Stimulated activated CD4-positive, alpha-beta T cell treated with anti-CD3 and anti-CD28 coated beads, TNF-alpha, amount 100 ng/mL, for 24 hours (primary cell): ENCODE data around the gene LAMA2.
"Not testable (repeated sequence)": the region's sequence is repeated elsewhere in the genome, so short reads cannot be mapped to it uniquely, and the experiment has no call there.

Source experiments
- DNase-seq, 3 experiments: peaks; one replicate each; pipeline ENCODE4 v3.0.0-alpha.2; 2020; ENCODE audit warnings: low read depth in 3 of 3

Gene LAMA2

DNA sequence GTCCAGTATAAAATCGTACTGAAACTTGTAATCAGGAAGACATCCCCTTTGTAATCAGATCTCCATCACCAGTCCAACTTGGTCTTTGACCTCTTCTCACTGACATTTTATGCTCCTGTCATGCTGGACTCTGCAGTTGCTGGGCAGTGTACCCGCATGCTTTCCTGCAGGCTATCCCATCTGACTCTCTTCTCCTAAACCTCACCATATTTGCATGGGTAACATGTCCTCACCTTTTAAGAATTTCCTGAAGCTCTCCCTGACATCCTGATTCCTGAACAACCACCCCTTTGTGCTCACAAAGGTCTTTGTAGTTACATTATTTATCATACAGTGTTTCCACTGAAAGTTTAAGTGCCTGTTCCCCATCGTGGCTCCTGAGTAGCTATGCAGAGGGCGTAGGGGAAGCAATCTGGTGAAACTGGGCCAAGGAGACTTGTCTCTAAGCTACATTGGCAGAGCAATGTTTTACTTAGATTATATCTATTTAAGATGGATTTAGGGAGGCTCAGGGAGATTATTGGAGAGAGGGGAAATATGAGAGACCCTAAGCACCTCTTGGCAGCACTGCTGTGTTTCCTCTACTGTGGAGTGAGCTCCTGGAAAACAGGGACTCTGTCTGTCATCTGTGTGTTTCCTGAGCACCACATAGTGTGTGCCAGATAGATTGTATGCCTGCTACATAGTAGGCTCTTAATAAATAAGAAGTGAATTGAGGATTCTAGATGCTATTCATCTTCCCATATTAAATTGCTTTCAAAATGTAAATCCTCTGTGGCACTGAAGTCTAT lies 124.0 kb downstream of the LAMA2 start:
- no peak for DNase-seq

DNA sequence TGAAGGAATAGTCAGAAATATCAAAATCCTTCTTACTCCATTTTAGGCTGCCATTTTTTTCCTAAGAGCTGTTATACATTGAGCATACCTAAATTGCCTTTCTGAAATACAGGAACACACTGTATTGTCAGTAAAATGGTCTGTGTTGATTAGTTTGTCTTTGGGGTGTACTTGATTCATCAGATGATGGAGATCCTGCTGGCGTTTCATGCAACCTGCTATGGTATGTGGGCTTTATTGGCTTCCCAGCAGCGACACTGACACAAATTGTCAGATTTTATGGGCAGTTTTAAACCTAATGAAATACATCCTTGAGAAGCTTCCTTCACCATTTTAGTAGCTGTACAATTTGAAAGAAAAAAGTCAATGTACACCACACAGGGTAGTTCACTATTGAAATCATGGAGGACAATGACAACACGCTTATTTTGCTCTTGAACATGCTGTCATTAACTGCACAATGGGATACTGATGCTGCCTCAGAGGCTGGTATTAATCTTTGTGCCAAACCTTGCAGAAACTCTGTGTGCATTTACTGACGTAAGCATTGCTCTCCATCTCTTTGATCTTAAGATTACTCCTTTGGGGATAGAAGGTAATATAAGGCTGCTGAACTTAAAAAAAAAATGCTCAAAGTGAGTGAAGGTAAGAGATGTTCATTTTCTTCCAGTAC lies 124.9 kb downstream of the LAMA2 start:
- DNase-seq, result no peak

DNA sequence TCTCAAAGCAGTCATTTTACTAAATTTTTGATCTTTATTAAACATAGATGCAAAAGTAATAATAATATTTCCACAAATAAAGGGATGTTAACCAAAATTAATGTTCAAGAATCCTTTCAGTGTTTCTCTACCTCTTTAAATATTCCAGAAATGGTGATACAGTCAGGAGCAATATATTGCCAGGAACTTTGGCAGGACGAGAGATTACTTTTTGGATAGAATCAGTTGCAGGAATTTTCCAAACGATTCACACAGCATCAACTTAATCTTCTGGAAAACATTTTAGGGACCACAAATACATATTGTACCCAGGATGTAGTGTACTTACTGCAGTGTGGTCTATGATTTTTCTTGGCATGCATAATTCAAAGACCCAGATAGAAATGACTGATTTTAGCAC lies 125.7 kb downstream of the LAMA2 start:
- DNase-seq, result no peak

DNA sequence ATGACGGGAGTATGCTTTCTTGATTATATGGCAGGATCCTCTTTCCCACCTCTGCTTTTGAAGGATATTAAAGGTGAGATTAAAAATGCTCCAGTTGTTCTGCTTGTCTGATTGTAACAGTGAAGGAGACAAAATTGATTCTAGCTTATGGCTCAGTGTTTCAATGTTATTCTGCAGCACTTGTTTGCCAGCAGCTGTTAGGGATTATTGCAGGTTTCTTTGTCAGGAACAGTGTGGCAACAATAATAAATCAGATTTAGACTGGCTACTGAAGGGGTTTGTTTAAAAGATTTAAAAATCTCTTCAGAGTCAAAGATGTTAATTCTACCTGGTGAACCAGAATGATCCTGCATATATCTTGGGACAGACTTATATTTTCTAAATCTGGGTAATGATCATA lies 126.9 kb downstream of the LAMA2 start:
- no peak for DNase-seq

DNA sequence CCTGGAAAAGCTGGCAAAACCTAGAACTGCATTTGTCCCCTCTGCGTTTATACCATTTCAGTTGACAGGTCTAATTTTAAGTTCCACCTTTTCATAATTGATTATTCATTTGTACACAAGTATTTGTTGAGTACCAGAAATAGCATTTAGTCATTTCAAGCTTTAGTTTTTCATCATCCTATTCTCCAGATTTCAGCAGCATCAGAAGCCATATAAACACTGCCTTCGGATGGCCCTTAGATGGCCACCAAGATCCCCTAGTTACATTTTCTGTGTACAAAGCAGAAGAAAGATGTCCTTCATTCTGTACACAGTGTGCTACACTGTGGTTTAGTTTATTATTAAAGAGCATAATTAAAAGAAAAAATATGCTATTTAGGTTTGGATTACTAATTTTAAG lies 131.4 kb downstream of the LAMA2 start:
- DNase-seq, result no peak

DNA sequence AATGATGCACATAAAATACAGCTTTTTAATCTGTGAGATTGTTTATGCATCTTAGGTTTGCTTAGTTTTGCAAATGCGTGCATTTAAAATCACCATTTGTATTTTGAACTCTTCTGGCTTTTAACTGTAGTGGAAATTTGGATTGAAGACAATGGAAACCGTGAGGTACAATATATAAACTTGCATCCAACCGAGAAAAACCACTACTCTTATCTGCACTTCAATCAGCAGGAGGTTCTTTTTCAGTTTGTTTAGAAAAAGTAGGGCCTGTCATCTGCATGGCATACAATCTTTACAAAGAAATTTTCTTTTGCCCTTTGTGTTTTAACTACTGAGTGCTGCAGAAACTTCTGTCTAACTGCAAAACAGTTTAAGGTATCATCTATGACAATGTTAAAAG lies 132.8 kb downstream of the LAMA2 start:
- DNase-seq, result no peak

DNA sequence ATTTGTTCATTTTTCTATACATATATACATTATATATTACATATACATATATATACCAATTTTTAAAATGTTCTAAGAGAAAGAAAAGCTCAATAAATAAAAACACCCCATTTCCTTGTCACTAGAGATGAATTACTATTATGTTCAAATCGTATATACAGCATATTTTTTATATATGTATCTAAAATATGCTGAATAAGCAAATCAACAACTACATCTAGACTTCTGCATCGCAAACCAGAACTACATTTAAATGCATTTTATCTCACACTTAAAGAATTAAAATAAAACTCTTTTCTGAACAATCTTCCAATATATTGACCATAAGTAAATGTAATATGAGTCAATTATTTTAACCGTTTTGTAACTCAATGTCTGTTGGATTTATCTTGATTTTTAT lies 133.9 kb downstream of the LAMA2 start:
- no peak for DNase-seq

DNA sequence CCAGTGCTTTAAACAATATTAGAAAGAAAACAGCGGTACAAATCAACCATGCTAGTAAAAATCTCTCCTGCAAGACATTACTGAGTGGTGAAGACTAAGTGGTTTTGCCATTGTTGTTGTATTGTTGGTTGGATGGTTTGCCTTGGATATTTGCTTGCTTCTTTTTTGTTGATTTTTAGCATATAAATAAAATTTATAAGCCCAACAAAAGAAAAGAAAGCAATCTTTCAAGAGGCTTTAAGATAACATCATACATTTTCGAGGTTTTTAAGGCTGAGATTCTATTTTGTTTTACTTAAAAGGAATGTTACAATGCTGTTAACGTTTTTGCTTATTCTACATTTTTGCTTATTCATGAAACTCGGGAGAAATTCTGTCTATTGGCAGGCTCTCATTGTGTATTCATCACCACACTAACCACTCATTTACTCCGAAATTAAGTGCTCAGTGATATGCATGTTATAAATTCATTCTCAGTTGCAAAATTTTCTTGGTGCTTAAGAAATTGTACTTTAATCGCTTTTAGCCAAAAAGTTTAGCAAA lies 139.1 kb downstream of the LAMA2 start:
- DNase-seq, result no peak

DNA sequence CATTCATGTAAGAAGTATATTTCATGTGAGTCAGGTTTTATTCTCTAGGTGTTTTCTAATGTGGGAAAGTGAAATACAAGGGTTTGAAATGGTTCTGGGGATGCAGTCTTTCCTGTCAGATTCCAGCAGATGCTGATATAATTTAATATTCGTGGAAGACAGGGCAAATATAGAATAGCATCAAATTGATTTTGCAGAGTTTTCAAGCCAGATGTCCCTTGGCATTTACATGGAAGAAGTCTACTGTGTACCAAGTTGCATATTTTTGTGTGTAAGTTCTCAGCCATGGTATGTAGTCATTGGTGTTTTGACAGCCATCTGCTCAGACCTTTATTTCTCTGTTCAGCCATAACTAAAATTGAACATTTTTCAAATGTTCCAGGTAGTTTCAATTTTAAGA lies 143.7 kb downstream of the LAMA2 start:
- DNase-seq, result no peak

DNA sequence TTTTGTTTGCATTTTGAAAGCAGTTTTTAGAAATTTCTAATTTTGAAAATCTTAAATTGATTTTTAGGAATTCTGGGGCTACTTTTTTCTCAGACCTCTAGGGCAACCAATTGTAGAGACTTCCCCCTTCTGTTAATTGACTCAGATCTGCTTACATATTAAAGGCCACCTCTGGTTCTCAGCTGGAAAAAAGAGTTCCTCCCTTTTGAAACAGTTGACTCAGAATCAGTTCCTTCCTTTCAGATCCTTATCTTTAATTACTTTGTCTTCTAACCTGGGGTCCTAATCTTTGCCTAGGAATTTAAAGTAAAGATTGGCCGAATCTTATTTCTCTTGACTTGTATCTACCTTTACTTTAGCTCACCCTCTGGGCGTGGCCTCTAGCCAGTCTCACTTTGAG lies 146.8 kb downstream of the LAMA2 start:
- no peak for DNase-seq

DNA sequence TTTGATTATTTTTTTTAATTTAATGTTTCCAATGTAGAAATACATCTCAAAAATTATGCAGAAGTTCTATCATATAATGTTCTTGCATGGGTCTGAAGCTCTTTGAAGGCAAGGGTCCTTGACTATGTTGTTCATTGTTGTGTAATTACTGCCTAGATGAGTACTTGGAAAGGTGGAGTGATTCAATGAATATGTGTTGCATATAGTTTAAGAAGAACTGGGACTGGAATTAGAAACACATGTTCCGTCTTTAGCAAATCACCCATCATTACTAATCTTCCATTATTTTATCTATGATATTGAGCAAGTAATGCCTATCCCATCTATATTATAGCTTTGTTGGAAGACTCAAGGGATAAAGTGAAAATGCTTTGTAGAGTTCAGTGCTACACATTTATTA lies 147.3 kb downstream of the LAMA2 start:
- DNase-seq, result no peak

DNA sequence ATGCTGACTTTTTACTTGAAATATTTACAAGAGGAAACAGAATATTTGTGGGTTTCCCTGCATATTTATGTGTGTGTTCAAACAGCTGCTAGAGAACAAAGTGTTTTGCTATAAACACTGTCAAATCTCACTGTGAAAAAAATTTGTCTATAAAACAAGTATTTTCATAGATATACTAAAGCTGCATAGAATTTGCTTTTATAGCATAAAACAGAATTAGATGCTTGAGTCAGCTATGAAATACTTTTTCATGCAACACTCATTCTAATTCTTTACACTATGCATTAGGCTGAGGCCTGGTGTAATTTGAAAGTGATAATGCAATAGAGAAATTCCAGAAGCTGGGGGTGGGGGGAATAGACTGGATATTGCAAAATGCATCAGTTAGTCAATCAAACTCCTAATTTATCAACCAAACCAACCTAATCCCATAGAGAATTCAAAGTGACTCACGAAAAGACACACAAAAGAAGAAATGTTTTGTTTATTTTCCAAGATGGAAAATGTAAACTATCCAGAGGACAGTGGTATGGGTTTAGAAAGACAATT lies 148.2 kb downstream of the LAMA2 start:
- DNase-seq, result no peak

DNA sequence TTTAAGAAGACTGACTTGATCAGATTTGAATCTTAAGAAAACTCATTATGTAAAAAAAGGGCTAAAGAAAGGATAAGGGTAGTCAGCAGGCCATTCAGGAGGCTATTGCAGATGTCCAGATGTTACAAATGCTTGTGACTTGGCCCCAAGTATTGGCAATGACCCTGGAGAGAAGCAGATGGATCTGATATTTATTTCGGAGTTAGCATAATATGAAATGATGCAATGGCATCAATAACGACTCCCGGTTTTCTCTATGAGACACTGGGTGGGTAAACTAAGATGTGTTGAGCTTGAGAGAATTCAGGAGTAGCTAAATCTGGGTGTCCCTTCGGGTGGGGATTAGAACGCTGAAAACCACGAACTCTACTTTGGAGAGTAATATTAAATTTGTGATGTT lies 149.7 kb downstream of the LAMA2 start:
- no peak for DNase-seq

DNA sequence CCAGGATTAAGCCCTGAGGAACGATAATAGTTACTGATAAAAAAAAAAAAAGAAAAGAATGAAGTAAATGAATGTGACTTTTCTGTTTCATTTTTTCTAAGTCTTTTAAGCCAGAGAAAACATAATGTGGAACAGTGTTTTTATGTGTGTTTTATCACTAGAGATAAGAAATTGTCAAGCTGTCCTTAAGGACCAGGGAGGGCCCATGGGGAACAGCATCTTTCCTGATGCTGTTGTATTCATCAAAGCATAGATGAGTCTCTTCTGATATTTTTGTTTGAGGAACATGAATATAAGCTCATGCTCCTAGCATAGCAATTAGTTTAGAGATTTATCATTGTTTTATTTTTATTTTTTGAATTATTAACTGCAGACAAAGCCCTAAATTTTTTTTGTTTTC lies 150.2 kb downstream of the LAMA2 start:
- no peak for DNase-seq

DNA sequence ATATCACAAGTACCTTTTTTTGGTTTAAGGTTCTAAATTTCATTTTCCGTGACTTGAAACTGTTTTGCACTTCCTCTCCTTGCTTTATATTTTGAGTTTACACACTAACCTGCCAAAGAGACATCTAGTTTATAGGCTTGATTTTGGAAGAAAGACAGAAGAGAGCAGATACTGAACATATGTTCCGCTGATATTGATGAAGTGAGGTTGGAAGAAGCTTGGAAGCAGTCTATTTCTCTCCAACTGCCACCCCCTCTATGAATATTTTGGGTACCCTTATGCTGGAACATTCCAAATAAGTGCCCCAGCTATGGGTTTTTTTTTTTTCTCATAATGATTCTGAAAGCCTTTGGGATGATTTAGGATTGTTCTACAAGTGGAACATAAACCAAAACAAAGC lies 150.6 kb downstream of the LAMA2 start:
- DNase-seq, result no peak

DNA sequence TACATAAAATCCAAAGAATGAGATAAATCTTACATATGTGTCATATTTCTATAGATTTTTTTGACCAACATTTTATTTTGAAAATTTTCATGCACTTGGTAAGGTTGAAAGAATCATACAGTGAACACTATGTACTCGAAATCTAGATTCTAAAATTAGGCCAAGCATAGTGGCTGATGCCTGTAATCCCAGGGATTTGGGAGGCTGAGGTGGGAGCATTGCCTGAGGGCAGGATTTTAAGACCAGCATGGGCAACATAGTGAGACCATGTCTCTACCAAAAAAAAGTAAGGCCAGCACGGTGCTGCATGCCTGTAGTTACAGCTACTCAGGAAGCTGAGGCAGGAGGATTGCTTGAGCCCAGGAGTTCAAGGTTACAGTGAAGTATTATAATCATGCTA lies 158.6 kb downstream of the LAMA2 start:
- no peak for DNase-seq

DNA sequence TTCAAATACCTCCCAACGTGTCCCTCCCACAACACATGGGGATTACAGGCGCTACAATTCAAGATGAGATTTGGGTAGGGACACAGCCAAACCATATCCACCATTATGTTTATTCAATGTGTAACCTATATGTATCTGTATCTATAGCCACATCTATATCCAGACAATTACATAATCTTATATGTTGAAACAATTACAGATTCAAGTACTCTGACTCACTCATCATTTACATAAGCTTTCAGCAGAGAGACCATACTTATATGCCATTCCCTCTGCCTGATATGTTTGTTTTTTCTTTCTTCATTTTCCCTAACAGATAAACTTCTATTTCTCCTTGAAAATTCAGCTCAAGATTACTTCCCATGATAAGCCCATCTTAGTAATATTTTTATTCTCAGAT lies 163.6 kb downstream of the LAMA2 start:
- no peak for DNase-seq

DNA sequence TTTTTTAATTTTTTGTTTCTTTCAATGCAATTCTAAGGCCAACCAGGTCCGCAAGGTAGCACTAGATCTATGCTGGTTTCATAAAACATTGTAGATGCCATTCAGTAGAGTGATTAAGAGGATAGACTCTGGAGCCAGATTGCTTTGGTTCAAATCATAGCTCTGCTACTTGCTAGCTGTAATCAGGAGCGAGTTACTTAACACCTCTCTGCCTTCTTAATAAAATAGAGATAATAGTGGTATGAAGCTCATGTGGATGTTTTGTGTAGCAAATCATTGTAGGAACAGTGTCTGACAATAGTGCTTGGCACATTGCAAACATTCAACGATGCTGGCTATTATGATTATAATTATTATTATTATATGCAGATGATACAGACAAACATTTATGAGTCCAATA lies 164.9 kb downstream of the LAMA2 start:
- DNase-seq, result no peak

DNA sequence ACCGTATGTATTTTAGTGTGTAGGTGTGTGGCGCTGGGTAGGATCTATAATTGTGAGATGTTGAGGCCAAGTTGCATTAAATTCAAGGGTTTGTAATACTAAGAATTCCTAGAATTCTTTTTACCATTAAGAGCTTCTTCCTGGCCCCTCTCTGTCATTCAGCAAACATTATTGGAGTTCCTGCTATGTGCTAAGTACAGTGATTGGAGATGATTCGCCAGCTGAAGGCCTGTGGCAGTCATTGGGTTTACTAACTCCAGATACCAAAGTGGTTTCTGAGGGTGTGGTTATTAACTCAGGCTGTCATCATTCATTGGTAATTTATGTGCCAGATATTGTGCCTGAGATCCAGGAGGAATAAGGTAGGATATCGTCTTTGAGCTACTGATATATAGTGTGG lies 167.1 kb downstream of the LAMA2 start:
- DNase-seq, result no peak

DNA sequence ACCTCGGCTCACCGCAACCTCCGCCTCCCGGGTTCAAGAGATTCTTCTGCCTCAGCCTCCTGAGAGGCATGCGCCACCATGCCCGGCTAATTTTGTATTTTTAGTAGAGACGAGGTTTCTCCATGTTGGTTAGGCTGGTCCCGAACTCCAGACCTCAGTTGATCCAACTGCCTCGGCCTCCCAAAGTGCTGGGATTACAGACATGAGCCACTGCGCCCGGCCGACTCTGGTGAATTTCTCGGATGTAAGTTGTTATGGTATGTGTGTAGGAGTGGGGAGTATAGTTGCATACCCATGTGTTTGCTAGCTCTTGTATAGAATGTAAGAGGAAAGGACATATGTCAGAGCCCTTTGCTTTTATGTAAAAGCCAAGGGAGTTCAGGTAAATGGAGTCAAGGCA lies 170.2 kb downstream of the LAMA2 start:
- not testable (repeated sequence) for DNase-seq

DNA sequence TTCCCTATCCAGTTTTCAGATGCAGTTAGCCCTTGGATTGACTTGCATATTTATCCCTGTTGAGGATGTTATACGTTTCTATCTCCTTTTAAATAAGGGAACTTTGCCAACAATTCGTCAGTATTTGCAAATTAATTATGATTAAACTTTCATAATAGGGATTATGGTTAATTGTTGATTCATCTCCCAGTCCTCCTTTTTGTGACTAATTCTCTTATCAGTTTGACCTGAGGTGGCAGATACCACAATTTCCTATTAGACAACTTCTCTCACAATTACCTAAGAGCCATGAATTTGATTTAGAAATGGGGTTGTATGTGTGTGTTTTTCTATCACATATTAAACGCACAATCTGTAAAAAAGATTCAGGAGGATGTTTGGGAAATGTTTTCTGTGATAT lies 172.9 kb downstream of the LAMA2 start:
- DNase-seq, result no peak

DNA sequence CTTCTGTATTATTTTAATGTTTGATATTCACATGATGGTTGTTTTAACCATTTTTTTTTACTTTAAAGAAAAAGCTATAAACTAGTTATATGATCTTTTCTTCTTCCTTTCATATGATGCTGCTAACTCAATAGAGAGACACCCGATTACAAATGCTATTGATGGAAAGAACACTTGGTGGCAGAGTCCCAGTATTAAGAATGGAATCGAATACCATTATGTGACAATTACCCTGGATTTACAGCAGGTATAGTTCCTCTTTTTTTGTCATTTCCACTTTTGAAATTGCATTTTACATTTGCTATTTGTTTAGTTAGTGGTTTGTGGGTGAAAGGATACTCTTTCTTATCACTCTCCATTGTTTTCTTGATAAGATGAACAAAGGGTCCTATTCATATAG lies 176.7 kb downstream of the LAMA2 start:
- no peak for DNase-seq

DNA sequence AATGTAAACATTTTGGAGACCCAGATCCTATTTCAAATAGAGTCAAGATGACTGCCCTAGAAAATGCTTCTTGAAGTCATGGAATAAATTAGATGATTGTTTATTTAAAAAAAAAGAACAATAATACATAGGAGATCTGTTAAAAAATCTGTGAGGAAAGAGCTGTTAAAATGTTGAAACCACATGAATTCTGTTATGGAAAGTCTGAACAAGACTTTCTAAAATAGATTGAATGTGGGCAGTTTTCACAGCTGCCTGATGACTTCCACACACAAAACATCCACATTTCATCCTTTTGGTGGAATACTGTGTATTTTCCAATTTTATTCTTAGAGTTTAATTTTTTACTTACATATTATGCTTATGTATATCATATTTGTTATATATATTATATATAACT lies 186.1 kb downstream of the LAMA2 start:
- DNase-seq, result no peak
